ENCODE measurements around the gene FAM228A.
"Not testable (repeated sequence)": the region's sequence is repeated elsewhere in the genome, so short reads cannot be mapped to it uniquely, and the experiment has no call there.

The FAM228A gene

DNA sequence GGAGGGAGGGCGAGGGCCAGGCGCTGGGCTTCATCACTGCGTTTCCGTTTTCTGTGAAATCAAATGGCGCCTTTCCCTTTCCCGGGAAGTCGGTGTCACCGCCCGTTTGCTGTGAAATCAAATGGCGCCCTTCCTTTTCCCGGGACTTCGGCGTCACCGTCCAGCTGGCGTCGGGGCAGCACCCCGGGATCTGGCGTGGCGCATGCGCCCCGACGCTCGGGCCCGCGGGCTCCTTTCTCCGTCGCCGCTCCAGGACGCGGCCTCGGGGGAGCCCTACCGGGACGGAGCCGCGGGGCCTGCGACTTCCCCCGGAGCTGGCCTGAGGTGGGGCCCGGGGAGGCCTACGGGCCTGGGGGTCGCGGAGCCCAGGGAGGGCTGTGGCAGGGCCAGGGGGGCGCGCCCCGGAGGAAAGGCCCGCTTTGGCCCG lies at the start of gene FAM228A:
Gene FAM228A, plus strand, starts transcription at position 203 of the 427 bp plus-strand sequence. CDS start 428 bp downstream, outside the sequence.
- no peak for DNase-seq

DNA sequence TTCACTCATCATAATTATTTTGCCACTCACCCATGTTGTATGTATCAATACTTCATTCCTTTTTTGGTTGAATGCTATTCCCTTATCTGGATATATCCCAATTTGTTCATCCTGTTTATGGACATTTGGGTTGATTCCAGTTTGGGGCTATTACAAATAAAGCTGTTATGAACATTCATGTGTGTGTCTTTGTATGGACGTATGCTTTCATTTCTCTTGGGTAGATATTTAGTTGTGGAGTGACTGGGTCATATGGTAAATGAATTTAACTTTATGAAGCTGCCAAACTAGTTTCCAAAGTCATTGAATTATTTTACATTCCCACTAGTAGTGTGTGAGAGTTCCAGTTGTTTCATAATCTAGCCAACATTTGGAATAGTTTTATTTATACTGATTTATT lies 48.9 kb upstream of the FAM228A start:
- DNase-seq: no peak

DNA sequence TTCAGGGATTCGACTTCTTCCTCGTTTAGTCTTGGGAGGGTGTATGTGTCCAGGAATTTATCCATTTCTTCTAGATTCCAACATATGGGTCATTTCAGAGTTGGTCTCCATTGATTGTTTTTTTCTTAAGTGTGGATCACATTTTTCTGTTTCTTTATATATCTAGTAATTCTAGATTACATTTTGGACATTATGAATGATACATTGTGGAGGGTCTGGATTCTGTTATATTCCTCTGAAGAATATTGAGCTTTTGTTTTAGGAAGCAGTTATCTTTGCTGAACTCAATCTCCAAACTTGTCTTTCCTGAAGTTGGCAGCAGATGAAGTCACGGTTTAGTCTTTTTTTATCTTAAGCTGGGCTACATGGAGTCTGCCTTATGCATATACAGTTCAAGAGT lies 42.3 kb upstream of the FAM228A start:
- no peak for DNase-seq

DNA sequence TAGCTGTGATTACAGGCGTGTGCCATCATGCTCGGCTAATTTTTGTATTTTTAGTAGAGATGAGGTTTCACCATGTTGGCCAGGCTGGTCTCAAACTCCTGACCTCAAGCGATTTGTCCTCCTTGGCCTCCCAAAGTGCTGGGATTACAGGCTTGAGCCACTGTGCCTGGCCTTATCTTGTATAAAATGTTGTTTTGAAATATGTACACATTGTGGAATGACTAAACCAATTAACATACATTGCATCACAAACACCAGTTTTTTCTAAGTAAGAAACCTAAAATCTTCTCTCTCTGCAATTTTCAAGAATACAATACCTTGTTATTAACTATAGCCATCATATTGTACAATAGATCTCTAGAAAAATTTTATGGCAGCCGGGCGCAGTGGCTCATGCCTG lies 34.5 kb upstream of the FAM228A start:
- not testable (repeated sequence) for DNase-seq

DNA sequence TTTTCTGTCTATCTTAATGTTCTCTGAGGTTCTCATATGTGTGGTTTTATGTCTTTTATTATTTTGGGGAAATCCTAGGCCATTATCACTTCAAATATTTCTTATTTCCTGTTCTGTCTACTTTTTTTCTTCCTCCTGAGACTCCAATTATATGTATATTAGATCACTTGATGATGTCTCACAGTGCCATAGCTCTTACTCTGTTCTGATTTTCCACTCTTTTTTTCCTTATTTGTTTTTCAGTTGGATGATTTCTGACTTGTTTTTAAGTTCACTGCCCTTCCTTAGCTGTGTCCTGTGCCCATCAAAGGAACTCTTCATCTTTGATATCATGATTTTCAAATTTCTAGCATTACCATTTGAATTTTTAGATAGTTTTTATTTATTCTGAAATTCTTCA lies 27.5 kb upstream of the FAM228A start:
- no peak for DNase-seq

DNA sequence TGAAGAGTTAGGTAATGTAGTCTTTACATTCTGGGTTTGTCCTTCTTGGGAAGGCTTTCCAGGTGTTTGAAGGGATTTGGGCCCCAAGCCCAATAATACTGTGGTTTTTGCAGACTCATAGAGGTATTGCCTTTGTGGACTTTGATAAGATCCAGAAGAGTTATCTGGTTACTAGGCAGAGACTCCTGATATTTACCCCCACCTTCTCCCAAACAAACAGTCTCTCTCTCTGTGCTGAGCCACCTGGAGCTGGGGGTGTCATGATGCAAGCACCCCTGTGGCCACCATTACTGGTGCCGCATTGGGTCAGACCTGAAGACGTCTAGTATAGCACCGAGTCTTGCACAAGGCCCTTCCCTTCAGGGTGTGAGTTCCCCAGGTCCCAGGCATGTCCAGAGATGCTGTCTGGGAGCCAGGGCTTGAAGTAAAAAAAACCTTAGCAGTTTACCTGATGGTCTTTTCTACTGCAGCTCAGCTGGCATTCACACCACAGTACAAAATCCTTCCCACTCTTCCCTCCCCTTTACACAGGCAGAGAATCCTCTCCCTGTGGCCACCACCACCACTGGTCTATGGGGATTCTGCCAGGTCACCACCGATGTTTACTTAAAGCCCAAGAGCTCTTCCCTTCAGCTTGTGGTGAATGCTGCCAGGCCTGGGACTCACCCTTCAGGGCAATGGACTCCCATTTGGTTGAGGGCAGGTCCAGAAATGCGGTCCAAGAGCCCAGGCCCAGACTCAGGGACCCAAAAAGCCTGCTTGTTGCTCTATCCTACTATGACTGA lies 22.2 kb upstream of the FAM228A start:
- no peak for DNase-seq

DNA sequence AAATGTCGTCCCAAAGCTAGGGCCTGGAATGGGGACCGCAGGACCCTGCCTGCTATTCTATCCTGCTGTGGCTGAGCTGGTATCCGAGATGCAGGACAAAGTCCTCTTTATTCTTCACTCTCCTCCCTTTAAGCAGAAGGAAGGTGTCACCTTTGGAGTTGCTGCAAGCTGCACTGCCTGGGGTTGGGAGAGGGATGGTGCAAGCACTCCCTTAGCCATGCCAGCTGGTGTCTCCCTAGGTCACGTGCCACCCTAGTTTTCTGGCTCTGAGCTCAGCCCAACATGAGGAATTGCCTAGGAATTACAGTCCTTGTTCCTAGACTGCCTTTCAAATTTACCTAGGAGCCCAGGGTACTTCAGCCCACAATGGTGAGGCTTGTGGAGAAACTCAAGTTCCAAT lies 21.4 kb upstream of the FAM228A start:
- DNase-seq: no peak

DNA sequence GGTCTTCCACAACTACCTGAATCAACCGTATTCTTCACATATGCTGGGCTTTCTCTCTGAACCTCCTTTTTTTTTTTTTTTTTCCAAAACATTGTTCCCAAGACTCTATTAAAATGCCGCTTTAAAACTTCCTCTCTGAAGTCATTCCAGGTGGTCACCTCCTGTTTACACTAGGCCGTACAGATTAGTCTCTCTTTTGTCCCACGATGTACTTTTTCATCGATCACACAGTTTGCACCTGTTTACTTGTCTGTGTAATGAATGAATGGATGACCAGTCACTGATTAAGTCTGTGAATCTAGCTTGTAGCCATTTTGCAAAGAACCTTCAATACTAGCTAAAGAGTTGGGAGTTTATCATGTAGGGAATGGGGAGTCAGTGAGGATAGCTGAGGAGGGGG lies 16.7 kb upstream of the FAM228A start:
- peak; percentile 10 for DNase-seq

DNA sequence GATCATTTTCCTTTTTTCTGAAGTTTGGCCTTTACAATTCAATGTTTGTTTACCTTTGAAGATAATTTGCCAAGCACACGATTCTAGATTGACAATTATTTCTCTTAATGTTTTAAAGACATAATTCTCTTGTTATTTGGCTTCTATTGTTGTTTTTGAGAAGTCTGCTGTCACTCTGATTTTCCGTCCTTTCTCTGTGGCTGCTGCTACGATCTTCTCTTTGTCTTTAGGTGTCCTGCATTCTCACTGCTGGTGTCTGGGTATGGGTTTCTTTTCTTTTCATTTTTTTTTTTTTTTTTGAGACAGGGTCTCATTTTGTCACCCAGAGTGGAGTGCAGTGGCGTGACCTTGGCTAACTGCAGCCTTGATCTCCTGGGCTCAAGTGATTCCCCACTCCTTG lies 15.1 kb upstream of the FAM228A start:
- no peak for DNase-seq

DNA sequence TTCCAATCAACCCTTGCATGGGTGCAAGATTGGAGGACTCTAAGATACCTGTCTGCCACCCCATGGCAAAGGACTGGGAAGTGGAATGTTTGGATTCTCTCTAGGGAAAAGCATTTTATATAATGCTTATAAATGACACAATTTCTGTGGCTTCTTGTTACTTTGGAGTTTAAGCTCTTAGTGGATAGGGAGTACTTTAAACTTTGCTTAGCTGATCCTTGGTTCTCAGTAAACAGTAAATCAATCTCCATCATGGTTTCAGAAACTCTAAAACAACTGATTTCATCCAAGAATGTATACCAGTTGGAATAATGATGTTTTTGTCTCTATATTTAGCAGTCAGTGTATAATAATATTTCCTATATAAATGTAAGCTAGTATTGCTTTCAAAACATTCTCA lies 14.1 kb upstream of the FAM228A start:
- no peak for DNase-seq

DNA sequence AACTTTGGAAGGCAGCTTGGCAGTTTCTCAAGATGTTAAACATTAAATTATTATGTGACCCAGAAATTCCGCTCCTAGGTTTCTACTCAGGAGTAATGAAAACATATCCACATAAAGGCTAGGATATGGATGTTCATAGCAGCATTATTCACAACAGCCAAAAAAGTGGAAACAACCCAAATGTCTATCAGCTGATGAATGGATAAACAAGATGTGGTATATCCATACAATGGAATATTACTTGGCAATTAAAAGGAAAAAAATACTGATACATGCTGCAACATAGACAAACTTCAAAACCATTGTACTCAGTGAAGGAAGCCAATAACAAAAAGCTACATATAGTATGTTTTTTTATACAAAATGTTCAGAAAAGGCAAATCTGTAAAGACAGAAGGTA lies 12.4 kb upstream of the FAM228A start:
- no peak for DNase-seq

DNA sequence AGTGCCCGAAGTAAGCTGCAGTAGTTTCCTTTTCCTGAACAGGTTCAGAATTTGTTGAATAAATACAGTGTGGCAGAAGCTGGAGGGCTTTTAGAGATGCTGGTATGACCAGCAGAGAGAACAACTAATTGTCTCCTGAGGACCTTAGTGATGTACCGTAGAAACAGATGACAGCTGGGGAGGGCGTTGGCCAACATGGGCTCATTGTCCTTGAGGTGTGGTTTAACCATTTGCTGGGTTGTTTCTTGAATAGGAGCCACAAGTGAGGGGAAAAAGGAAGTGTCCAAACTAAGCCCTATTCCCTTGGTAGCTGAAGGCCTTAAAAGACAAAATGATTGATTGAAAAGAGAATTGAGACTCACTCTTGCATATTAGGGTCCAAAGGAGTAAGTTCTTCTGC lies 11.7 kb upstream of the FAM228A start:
- DNase-seq: no peak

DNA sequence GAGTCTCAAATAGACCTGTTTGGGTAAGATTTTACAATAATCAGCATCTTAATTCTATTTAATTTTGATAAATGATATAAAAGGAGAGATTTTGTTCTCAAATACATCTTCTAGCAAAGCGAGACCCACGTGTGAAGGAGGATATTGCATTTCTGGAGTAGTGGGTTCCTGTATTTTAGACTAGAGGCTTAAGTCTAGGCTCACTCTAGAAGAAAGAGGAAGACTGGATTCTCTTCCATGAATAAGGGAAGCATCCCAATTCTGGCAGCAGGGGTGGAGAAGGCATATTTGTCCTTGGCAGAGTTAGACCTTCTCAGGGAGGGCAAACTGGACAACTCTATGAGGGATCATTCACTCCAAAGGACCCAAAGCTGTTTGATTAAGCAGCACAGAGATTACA lies 11.3 kb upstream of the FAM228A start:
- DNase-seq: no peak

DNA sequence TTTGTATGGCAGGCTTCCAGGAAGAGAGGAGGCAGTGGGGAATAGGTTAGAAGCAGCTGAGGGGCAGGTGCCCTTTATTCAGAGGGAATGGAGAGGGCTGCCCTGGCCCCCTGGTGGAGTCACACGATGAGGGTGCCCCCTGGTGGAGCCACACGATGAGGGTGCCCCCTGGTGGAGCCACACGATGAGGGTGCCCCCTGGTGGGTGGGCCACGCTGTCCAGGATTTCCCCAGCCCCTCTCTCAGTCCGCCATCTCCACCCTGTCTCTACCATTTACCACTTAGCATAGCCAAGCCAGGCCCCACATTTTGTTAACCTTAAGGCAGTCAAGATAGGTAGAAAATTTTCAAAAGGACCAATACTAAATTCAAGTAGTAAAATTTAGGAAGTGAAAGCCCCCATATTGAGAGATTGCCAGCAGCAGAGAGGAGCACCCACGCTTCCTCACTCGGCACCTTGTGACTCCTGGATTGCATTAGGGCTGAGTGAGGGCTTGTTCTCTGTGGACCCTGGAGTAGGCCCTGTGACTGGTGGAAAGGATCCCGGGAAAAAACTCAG lies 10.4 kb upstream of the FAM228A start:
- DNase-seq: no peak

DNA sequence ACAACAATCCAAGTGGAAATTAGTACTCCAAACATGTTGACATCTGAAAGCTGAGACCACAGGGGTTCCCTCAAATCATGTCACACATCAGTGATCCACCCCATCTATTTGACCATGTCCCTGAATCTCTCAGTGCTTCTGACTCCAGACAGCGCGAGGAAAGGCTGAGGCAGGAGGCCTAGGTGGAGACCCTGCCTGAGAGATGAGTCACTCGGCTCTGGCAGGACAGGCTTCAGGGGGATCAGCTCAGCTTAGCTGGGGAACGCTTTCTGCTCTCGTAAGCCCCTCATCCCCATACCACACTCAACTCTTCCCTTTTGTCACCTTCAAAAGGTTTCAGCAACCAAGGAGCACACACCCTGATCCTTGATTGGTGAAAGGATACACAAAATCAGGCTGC lies 5.8 kb upstream of the FAM228A start:
- no peak for DNase-seq

DNA sequence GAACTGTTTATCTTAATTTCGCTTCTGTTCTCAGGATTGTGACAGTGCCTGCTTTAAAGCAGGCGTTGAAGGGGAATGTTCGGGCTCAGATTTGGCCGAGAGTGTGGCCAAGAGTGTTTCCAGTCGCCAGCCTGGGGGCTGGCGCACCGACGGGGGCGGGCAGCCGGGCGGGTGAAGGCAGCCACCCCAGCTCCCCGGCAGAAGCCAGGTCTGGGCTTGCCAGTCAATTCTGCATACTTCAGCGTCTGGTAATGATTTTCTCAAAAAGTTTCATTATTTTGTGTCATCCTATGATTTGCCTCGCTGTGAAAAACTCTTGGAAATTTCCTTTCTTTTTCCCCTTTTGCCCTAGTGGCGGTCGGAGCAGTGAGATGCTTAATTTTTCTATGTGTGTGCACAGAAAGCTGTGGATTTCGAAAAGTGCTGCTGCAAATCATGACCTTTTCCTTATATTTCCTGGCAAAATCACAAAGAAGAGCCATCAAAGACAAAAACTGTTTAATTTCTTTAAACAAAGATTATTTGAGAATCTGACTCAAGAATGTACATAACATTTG lies 856 bp downstream of the FAM228A start:
- no peak for DNase-seq

DNA sequence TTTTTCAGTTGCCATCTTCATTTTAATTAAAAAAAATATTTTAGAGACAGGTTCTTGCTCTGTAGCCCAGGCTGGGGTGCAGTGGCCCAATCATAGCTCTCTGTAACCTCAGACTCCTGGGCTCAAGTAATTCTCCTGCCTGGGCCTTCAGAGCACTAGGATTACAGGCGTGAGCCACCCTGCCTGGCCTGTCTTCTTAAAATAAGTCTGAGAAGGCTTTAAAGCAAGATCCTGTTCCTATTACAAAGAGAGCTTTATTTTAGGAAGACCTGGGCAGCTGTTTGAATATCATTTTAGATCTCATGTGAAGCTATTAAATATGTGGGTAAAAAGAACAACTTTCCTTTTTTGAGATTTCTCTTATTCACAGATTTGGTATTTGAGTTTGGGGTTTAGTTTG lies 1.5 kb downstream of the FAM228A start:
- no peak for DNase-seq

DNA sequence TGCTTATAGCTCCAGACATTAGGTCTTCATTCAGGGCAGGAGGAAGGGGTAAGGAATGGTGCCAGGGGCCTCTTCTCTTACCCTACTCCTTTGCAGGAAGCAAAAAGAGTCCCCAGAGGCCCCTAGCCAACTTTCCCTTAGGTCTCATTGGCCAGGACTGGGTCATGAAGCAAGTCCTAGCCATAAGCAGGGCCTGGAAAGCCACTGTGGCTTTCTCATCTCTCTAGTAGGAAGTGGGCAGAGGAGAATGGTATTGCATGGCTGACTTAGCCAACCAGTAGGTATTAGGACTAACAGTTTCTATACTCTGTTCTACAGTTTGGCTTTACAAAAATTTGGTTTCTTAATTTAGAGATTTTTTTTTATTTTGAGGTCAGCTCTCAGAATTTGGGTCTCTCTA lies 4.8 kb downstream of the FAM228A start:
- no peak for DNase-seq

DNA sequence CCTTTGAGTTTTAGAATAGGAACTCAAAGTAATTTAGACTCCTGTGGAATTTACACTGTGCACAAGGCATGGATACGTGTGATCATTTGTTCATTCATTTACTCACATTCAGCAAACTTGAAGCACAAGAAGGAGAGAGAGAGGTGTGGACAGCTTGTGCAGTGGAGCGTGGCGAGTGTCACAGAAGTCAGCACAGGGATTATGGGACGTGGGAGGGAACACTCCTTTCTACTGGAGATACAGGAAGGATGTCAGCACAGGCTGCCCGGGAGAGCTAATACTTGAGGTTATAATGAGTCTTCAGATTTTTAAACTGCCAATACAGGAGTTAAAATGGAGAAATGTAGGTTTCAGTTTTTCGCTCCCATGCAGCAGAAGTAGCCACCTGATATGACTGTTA lies 7.0 kb downstream of the FAM228A start:
- DNase-seq: no peak

DNA sequence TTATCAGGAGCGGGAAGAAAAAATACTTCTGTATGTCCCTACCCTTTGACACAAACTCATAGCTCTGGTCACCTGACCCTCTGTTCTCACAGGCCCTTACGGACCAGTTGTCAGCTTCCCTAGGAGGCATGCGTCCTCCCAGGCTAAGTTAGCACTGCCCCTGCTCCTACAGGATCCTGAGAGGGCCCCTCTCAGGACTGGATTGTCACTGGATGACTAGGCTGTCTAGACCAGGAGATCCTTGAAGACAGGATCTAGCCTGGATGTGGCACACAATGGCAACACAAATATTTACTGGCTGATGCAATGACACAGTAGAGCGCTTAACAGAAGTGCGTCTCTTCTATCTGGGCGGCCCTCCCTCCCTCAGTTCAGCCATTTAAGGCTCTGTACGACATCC lies 7.7 kb downstream of the FAM228A start:
- DNase-seq: peak; percentile 3

DNA sequence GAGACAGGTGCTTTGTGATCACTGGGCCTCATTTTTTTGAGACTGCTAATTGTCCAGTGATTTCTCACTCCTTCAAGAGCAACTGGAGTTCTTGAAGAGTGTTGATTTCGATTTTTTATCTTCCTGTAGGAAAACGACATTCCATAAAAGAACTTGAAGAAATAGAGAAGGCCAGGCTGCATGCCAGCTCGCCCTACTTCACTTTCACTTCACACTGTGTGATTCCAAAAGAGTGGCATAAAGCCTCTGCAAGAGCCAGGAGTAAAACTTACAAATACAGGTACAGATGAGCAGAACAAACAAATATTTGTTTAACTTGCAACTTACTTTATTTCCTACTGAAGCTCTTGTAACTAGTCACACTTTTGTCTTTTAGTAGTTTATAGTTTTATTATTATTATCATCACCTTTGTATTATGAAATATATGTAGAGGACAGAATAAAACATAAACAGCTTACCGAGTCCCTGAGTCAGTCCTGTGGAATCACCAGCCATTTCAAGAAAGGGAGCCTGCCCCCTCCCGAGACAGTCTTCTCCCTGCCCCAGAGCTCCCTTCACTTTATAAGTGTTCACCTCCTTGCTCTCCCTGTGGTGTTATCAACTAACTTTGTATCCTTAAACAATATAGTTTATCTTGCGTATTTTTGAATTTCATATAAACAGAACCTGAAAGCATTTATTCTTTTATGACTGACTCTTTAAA lies 8.7 kb downstream of the FAM228A start:
- no peak for DNase-seq

DNA sequence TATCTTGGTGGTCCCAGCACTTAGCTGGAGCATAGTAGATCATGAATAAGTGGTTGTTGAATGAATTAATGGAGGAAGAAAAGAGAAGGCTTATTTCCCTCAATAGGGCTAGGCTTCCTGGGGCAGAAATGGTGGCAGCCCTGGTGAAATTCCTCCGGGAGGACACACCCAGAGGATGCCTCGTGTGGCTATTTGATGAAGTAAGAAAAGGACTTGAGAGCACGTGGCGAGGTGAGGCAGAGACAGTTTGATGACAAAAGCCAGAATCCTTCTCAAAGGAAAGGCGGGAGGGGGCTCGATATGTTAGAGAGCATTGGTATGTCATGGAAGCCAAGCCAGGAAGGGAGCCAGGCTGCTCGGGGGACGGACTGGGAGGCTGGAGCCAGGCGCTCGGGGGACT lies 14.7 kb downstream of the FAM228A start:
- DNase-seq: no peak

DNA sequence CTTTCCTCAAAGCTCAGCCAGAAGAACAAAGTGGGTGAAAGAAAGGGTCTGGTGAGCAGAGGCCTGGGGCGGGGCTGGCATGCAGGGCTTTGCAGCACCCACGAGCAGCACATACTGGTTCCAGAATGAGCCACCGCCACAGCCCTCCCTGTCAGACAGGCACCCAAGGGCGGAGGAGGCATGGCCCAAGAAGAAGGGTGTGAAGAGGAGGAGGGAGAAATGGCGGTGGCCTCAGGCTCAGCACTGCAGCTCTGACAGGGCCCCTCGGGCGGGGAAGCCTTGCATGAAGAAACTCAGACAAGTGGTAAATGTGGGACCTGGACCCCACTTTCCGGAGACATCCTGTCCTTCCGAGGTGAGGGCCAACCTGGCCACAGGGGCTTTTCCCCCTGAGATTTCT lies 15.7 kb downstream of the FAM228A start:
- no peak for DNase-seq

DNA sequence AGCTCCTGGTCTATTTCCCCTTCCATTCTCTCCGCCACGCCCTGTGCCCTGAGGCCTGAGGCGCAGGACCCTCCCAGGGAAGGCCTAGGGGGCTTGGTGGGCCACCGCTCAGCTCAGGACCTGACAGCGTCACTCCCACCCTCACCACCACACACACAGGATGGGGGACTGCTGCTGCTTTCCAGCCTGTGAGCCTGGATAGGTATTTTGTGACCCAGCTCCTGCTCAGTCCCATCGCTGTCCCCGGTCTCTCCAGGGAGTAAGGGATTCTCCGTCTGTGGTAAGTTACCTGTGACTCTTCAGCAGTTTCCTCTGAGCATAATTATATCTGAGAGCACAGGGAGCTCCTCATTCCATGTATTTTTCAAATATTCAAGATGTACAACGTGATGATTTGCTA lies 16.3 kb downstream of the FAM228A start:
- no peak for DNase-seq
